Measurements from ENCODE around the gene VIT. TPM values are rescaled to one million over a fixed set of nuclear protein-coding genes. Genes with fewer than 3 reads are reported as not detected.

VIT gene
- total RNA-seq, 1 donor from 2014 or later: 4.2 TPM

DNA sequence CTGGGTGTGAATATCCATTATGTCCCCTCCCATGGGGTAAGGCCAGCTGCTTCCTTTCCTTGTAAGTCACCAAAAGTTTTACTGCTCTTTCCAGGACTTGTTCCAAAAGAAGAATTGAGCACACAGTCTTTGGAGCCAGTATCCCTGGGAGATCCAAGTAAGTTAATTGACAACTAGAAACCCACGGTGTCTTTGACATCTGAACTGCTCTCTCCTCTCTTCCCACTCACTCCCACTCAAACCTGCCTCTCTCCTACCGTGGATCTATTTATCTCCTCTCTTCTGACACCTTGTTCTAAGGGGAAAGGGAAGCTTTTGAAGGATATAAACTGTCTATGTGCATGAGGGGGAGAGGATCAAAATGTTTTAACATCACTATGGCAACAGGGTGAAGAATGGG, 86.7 kb downstream of the VIT start:
- intact Hi-C loops (cut with DNase I): no loop called here
- DNase-seq: no peak
- Histone ChIP-seq H3K27me3 (ENCODE audit: low read depth) (no peaks in the 10 kb centered on the region), H3K27ac (no peak overlapping the region), H3K36me3 (no peaks in the 10 kb centered on the region), H3K9me3 (no peaks in the 10 kb centered on the region), H3K4me1 (peaks cover 2% of the 10 kb centered on the region), H3K4me3 (no peak overlapping the region)
- ATAC-seq: no peak
- TF ChIP-seq CTCF (IDR thresholded peaks at IDR 0.05): no peak

- Histone ChIP-seq H3K27me3 (ENCODE audit: low read depth) (no peaks in the 10 kb centered on the region), H3K4me1 (no peaks in the 10 kb centered on the region), H3K36me3 (no peaks in the 10 kb centered on the region), H3K27ac (no peak overlapping the region), H3K4me3 (no peak overlapping the region), H3K9me3 (no peaks in the 10 kb centered on the region)
- peak; percentile 98 for TF ChIP-seq CTCF (IDR thresholded peaks at IDR 0.05)
- DNase-seq: no peak
- peak; percentile 75 to 83 for ATAC-seq
- intact Hi-C loops (cut with DNase I): no loop called here
Measured at GRCh38 chr2:36785179-36785795, 88.8 kb downstream of the VIT start.

DNA sequence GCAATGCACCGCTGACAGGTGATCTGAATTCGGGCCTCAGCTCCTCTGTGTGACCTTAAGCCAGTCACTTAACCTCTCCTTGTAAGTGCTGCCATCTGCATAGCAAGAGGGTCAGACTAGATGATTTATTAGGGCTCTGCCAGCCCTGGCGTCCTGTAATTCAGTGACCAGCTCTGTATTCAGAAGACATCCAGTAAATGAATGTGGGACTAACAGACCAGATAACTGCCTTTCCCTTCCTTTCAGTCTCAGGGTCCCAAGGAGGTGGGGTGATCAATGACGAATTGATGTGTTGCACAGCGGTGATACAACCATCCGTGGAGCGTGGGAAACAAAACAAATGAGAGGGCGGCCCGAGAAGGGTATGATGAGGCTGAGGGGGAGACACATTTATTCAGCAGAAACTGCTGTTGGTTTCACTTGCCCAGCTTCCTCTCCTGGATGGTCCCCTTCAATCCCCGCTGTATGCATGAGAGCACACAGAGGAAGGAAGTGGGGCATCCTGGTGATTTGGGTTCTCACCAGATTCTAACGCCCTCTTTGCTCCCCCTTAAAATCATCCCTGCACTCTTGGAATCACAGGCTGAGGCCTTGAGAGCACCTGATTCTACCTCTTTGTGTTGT, 92.8 kb downstream of the VIT start:
- H3K4me3 ChIP-seq: no peak overlapping the region

DNA sequence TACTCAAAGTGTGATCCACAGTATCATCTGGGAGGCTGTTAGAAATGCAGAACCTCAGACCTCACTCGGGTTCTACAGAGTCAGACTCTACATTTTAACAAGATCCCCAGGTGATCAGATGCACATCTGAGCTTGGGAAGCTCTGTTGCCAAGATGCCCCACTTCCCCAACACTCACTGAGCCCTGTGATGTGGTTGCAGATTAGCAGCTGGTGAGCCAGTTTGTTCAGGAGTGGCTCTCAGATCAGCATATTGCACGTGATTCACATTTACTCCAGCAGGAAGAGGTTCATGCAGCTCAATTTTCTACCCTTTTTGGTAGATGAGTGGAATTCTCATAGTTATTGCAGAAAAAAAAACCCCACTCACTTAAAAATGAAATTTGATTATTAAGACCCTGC, 96.4 kb downstream of the VIT start:
- intact Hi-C loops (cut with DNase I): no loop called here
- no peak for ATAC-seq

More for the DNA sequence above, 92.8 kb downstream of the VIT start:
- H3K9me3 ChIP-seq: no peaks in the 10 kb centered on the region
- intact Hi-C loops (cut with DNase I): no loop called here
- DNase-seq (no peak), ATAC-seq (no peak)
- no peaks in the 10 kb centered on the region for H3K4me1 ChIP-seq
- no peaks in the 10 kb centered on the region for H3K36me3 ChIP-seq
- TF ChIP-seq CTCF (IDR thresholded peaks at IDR 0.05): no peak
- no peak overlapping the region for H3K27ac ChIP-seq
- no peaks in the 10 kb centered on the region for H3K27me3 ChIP-seq (ENCODE audit: low read depth)

DNA sequence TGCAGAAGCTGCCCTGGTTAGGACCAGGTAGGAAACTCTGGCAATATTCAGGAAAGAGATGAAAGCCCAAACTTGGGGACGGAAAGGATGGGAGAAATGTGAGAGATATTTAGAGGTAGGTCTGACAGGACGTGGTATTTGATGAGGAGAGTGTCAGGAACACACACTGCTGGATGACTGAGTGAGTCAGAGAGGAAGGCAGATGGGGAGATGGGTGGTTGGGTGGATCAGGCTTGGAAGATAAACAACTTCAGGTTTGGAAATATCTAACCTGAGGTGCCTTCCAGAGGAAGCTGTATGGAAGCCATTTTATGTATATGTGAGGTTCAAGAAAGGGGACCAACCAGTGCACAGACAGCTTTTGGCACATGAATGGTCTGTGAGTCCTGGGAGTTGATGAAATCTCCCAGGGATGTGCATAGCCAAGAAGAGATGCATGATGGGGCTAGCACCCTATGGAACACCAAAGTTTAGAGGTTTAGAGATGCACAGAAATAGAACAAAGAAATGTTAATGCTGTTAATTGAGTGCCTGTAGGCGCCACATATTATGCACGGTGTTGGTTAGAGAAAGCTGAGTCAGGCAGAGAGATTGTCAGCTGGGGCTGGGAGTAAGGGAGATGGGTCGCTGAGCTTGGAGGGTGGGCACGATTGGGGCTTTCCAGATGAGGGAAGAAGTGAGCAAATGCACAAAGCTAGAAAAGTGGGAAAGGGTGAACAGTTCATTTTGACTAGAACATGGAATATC, 101.0 kb downstream of the VIT start:
- H3K4me3 ChIP-seq: no peak overlapping the region
- H3K9me3 ChIP-seq: no peaks in the 10 kb centered on the region
- no peaks in the 10 kb centered on the region for H3K4me1 ChIP-seq
- ATAC-seq (no peak), DNase-seq (no peak)
- H3K36me3 ChIP-seq: no peaks in the 10 kb centered on the region
- intact Hi-C loops (cut with DNase I): no loop called here
- H3K27me3 ChIP-seq (ENCODE audit: low read depth): peaks cover 6% of the 10 kb centered on the region
- no peak for TF ChIP-seq CTCF (IDR thresholded peaks at IDR 0.05)
- no peak overlapping the region for H3K27ac ChIP-seq

More for the DNA sequence above, 96.4 kb downstream of the VIT start:
- Histone ChIP-seq H3K4me3 (no peak overlapping the region), H3K36me3 (no peaks in the 10 kb centered on the region), H3K27ac (no peak overlapping the region), H3K4me1 (no peaks in the 10 kb centered on the region), H3K9me3 (no peaks in the 10 kb centered on the region), H3K27me3 (ENCODE audit: low read depth) (peaks cover 6% of the 10 kb centered on the region)
- TF ChIP-seq CTCF (IDR thresholded peaks at IDR 0.05): no peak
- DNase-seq: no peak
